Measurements from ENCODE around the gene LHX2.

The LHX2 gene

GRCh38 chr9:124000161-124000783 lies 11.3 kb upstream of the LHX2 start:
- DNase-seq = no peak

- DNase-seq = no peak
Measured at GRCh38 chr9:124000784-124001457, 10.6 kb upstream of the LHX2 start.

GRCh38 chr9:124001458-124001799 lies 10.1 kb upstream of the LHX2 start:
- DNase-seq = no peak

DNA sequence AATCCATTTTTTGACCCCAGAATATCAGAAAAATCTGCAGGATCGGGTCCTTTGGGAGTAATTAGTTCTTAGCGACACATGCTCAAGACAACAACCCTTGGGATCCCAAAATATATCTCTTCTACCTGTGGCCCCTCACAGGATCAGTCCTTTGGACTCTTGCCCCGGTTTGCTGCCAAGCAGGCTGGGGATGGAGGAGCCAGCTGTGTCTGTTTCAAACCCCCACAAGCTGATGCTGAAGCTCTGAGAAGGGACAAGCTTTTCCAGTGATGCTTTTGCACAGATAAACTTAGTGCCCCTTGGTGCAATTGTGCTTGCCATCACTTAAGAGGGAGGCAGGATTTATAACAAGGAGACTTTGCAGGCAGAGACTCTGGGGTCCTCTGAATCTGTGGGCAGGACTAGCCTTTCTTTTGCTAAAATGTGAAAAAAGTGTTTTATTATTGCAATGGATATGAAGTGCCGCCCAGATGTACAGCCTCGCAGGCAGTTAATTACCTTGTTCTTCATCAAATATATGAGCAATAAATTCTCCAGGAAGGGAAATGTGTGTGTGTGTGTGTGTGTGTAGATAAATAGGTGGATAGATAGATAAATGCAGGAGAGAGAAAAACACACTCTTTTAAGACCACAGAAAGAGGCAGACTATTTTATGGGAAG lies 9.6 kb upstream of the LHX2 start:
- no peak for DNase-seq

GRCh38 chr9:124003636-124004349 lies 7.8 kb upstream of the LHX2 start:
- DNase-seq = no peak

DNA sequence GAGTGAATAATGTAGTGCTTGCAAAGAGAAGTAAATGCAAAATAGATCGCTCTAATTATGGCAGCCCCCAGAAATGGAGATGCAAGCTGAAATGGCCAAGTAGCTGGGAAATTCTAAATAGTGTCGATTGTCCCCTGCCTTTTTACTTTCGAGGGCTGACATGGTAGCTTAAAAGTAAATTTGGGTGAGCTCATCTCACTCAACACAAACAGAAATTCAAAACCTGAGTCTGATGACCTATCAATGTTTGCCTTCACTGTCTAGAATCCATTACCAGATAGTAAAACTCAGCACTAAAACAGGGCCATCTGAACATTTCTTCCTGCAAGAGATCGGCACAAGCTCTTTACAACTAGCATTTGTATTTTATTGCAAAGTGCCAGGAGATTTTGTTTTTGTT lies 7.0 kb upstream of the LHX2 start:
- DNase-seq = no peak

DNA sequence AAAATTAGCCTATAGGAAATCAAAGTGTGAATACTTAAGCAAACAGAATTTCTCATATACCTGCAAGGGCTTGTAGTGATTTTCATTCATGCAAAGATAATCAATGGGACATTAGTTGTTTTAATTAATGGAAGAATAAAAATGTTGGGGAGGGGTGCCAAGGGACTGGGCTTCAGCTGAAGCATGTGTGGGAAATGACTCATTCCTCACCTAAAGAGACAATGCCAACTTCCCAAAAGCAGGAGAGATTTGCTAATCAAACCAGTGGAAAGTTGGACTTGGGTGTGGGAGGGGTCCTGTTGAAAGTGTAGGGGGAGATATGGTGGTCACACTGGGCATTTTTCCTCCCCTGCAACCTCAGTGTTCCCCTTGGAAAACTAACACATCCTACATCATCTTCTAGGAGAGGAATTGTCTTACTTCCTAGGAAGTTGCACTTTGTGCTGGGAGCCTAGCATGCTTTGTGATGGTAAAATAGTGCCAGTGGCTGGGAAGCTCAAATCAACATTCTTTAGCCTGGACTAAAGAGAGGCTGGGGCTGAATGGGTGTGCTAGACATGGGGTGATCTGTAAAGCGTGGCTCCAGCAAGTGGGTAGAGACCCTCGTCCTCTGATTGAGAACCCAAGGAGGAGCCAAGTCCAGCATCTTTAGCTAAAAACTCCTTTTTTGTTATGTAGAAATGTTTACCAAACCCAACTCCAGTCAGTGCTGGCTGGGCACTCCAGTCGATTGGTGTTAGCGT lies 6.4 kb upstream of the LHX2 start:
- no peak for DNase-seq

- no peak for DNase-seq
Measured at GRCh38 chr9:124006448-124007361, 4.9 kb upstream of the LHX2 start.

- DNase-seq = no peak
Measured at GRCh38 chr9:124007565-124008302, 3.8 kb upstream of the LHX2 start.

GRCh38 chr9:124008303-124008693 lies 3.3 kb upstream of the LHX2 start:
- no peak for DNase-seq

DNA sequence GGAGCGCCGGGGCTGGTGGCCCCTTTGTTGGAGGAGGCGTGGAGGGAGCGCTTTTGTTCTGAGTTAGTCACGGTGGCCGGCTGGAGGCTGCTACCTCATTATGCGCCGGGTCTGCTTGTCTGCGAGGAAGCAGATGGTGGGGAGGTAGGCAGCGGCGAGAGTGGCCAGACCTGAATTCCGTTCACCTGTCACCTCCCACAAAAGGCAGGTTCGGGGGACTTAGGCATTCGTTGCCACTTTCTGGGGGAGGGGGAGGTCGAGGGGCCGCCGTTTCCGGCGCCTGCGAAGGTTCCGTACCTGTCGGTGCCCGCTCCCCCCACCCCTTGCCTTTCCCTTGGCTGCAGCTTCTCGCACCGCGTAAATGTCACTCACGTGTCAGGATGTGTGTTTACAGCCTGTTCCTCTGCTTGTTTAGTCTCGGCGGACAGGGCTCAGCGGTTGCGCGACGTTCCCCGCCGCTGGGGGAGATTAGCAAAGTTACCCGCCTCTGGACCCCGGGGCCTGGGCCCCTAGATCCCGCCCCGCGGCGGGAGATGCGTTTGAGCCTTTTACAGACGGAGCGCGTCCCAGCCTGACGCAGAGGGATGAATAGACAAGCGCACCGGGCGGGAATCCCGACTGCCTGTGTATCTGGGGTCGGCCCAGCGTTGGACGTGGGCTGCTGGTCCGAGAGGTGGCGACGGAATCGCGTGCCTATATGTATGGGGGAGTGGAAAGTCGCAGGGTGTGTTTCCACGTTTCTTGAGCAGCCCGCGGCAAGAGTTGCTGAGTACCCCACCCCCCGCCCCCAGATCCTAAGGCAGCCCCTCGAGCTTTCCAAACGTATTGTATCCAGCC lies 2.7 kb upstream of the LHX2 start:
- no peak for DNase-seq

DNA sequence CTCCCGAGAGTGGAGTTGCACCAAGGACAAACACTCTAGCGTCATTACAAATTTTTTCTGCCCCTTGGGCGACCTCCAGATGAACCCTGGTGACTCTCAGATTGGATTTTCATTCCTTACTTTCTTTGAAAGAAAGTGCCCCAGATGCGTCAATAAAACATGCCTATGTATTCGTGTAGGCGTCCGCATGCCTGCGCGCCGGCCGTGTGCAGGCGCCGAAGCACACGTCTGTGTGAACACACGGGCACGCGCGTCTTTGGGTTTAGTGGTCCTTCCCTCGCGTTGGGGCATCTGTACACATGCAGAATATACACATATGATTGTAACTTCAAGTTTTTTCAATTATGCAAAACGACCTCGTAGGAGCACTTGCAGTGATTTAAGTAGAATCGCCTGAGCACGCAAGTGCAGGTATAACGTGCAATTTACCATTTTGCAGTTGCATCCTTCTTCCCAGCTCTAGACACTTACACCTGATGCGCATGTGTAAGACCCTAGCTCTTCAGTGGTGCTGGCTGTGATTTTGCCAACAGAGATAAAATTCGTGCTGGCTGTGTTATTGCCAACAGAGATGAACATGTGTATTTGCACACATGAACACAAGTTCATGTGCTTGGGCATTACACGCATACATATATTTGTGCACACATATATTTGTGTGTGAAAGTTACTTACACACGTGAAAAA lies 1.9 kb upstream of the LHX2 start:
- DNase-seq = no peak

DNA sequence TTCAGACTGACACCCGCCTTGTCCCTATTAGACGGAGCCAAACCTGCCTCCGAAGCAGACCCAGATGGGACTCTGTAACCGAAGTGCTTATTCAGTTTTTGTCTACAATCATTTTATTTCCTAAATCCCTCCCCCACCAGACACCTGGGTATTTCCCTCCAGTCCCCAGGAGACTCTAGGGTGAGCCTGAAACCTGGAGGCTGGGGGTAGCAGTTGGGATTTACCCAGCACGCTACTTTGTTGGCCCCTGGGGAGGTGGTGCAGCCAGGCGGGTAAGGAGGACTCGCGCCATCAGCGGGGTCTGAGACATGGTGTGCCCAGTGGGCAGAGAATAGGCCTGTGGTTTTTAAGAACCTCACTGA lies 1.3 kb upstream of the LHX2 start:
- DNase-seq = no peak

DNA sequence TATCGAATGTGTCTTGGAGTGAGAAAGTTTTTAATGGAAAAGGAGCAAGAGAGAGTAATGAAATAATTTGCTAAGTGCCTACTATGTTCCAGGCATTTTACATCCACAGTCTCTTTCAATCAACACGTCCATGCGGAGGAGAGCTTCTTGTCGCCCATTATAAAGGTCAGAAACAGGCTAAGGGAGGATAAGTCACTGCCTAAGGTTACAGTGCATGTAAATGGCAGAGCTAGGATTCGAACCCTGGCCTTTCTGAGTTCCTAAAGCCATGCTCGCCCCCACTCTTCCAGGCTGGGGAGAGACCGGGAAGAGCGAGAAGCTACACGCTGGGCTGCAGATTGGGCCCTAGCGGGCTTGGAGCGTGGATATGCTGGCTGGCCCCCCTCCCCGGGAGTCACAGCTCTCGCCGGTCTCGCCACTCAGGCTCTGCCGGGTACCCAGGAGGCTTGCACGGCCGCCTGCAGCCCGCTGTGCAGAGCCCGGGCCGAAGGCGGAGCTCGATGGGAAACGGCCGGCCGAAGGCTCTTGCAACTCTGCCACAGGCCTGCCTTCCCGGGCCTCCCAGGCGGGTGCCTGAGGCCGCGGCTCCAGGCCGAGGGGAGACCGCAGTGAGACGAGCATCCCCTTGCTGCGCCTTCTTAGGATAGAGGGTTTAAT lies 775 bp upstream of the LHX2 start:
- no peak for DNase-seq

GRCh38 chr9:124012368-124013301 lies 1.1 kb downstream of the LHX2 start:
- no peak for DNase-seq

- no peak for DNase-seq
Measured at GRCh38 chr9:124013309-124014210, 2.0 kb downstream of the LHX2 start.
